ENCODE data around the gene PNPLA2.

PNPLA2 gene

DNA sequence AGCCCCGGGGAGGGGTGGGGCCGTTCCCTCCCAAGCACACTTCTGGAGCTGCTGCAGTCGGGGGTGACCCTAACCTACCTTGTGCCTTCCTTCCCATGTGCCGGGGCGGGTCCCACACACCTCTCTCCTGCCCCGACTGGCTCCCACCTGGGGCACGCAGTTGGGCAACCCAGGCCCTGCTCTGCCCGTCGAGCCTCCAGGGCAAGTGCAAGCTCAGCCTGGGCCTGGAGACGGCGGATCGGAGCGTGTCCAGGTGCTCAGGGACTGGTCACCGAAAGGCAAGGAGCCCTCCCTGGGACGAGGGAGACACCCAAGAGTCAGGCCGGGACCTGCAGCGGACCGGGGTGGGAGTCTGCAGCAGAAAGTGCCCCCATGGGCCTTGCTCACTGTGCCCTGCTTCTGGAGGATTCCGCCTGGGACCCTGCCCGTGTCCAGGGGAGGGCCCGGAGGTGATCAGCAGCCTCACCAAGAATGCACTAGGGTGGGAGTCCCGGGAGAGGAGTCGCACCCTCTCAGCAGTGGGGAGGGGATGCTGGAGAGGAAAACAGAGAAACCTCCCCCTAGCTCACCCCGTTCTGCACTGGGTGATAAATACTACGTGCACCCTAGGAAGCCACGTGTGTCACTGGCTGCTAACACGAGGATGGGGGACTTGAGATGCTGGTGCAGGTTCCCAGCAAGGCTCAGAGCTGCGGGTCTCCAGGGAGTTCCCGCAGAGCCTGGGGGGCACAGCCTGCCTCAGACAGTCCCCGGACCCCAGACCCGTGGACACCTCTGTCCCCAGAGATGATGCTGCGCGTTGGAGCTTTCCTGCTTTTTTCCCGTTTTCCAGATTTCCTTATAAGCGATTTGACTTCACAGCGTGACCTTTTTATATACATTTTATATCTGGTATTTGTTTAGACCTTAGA is 36.2 kb upstream of the PNPLA2 start:
- Histone ChIP-seq H3K4me1 (peaks cover 0 to 25% (median 12%) of the 10 kb centered on the region in 4 donors), H3K9me3 (no peaks in the 10 kb centered on the region), H3K4me3 (no peak overlapping the region), H3K27me3 (peaks cover 0 to 18% of the 10 kb centered on the region in 2 donors), H3K27ac (no peak overlapping the region), H3K36me3 (peaks cover 0 to 5% (median 0%) of the 10 kb centered on the region in 3 donors)
- DNase-seq = no peak
- TF ChIP-seq, protein P1, sequence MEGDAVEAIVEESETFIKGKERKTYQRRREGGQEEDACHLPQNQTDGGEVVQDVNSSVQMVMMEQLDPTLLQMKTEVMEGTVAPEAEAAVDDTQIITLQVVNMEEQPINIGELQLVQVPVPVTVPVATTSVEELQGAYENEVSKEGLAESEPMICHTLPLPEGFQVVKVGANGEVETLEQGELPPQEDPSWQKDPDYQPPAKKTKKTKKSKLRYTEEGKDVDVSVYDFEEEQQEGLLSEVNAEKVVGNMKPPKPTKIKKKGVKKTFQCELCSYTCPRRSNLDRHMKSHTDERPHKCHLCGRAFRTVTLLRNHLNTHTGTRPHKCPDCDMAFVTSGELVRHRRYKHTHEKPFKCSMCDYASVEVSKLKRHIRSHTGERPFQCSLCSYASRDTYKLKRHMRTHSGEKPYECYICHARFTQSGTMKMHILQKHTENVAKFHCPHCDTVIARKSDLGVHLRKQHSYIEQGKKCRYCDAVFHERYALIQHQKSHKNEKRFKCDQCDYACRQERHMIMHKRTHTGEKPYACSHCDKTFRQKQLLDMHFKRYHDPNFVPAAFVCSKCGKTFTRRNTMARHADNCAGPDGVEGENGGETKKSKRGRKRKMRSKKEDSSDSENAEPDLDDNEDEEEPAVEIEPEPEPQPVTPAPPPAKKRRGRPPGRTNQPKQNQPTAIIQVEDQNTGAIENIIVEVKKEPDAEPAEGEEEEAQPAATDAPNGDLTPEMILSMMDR (IDR thresholded peaks at IDR 0.05) = no peak
- intact Hi-C loops (cut with DNase I; ENCODE audit: low total_unique reads) = no loop called here

- H3K4me3 ChIP-seq = no peak overlapping the region
- TF ChIP-seq, protein P1 (IDR thresholded peaks at IDR 0.05) = peak; percentile 18 to 30
- H3K27ac ChIP-seq = peak overlapping the region in 1 of 2 donors; percentile 52
- peaks cover 0 to 29% of the 10 kb centered on the region in 2 donors for H3K27me3 ChIP-seq
- DNase-seq = peak; percentile 71 to 88
- intact Hi-C loops (cut with DNase I; ENCODE audit: low total_unique reads) = no loop called here
- H3K36me3 ChIP-seq = peaks cover 0 to 5% (median 0%) of the 10 kb centered on the region in 3 donors
- H3K4me1 ChIP-seq = peaks cover 0 to 16% (median 4%) of the 10 kb centered on the region in 4 donors
- no peaks in the 10 kb centered on the region for H3K9me3 ChIP-seq
Measured at GRCh38 chr11:783581-784015, 35.1 kb upstream of the PNPLA2 start.

DNA sequence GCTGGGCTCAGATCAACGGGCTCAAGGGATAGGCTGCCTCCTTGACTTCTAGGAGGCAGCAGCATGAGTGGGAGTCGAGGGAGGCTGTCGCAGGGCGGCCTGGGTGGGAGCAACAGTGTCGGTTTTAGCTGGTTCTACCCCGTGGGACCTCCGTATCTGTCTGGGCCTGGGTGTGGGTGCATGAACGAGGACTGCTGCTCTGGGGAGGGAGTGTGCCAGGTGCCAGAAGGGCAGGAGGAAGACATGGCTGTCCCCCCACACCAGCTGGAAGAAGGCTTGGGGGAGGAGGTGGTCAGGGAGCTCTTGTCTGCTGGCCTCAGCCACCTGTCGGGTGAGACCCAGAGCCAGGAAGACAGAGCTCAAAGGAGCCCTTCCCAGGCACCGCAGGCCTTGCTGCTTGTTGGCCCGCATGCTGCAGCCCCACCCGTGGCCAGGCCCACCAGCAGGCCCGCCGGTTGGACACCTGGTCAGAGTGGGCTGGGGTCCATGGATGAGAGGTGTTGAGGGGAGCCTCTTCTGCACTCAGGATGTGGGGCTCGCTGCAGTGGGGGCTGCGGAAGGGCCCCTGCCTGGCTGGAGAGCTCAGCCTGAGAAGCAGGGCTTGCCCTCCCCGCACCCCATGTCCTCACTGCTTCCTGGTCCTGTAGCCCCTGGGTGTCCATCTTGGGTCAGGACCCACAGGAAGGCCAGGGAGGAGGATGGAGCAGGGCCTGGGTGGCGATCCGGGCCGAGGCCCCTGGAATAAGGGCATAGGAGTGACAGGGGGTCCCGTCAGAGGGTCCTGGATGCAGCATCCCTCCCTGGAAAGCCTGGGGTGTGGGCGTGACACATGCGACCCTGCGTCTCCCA is 32.3 kb upstream of the PNPLA2 start:
- DNase-seq = no peak
- H3K4me3 ChIP-seq = no peak overlapping the region
- TF ChIP-seq, protein P1 (IDR thresholded peaks at IDR 0.05) = no peak
- H3K27ac ChIP-seq = no peak overlapping the region
- no peaks in the 10 kb centered on the region for H3K9me3 ChIP-seq
- peaks cover 0 to 53% of the 10 kb centered on the region in 2 donors for H3K27me3 ChIP-seq
- peaks cover 0 to 19% (median 11%) of the 10 kb centered on the region in 4 donors for H3K4me1 ChIP-seq
- intact Hi-C loops (cut with DNase I; ENCODE audit: low total_unique reads) = no loop called here
- peaks cover 0 to 3% (median 0%) of the 10 kb centered on the region in 3 donors for H3K36me3 ChIP-seq

DNA sequence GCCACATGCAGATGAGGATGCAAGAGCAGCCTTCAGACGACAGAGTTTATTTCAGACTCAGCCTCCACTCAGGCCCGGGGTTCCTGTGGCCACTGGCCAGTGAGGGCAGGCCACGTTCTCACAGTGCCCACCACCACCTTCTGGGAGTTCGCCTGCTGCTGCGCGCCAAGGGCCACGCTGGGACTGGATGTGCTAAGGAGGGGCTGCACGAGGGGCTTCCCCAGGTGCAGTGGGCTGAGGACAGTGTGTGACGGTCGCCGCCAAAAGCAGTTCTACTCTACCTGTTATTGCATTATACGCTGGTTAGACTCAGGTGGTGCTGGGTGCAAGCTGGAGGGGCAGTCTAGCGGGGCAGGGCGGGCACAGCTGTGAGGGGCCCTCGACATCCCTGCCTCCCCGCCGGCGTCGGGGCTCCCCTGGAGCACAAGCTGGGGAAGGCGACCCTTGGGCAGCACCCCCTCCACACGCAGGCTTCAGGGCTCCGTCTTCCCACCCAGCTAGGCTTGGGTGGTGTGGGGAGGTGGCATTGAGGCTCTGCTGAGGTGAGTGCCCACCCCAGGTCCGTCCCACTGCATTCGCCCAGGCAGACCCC is 31.5 kb upstream of the PNPLA2 start:
- TF ChIP-seq, protein P1 (IDR thresholded peaks at IDR 0.05) = no peak
- intact Hi-C loops (cut with DNase I; ENCODE audit: low total_unique reads) = no loop called here
- Histone ChIP-seq H3K4me3 (no peak overlapping the region), H3K27me3 (peaks cover 0 to 53% of the 10 kb centered on the region in 2 donors), H3K4me1 (peaks cover 0 to 19% (median 11%) of the 10 kb centered on the region in 4 donors), H3K9me3 (no peaks in the 10 kb centered on the region), H3K27ac (no peak overlapping the region), H3K36me3 (peaks cover 0 to 10% (median 5%) of the 10 kb centered on the region in 3 donors)
- DNase-seq = no peak

GRCh38 chr11:788009-788640 is 30.6 kb upstream of the PNPLA2 start:
- H3K4me3 ChIP-seq = no peak overlapping the region
- peaks cover 0 to 53% of the 10 kb centered on the region in 2 donors for H3K27me3 ChIP-seq
- H3K36me3 ChIP-seq = peaks cover 0 to 19% (median 5%) of the 10 kb centered on the region in 3 donors
- intact Hi-C loops (cut with DNase I; ENCODE audit: low total_unique reads) = no loop called here
- TF ChIP-seq, protein P1 (IDR thresholded peaks at IDR 0.05) = no peak
- DNase-seq = no peak
- no peaks in the 10 kb centered on the region for H3K9me3 ChIP-seq
- no peak overlapping the region for H3K27ac ChIP-seq
- H3K4me1 ChIP-seq = peaks cover 0 to 16% (median 9%) of the 10 kb centered on the region in 4 donors

Data from tibial artery (tissue), 4 donors.